Body of pancreas (tissue), 4 donors: ENCODE results near the gene KPNA6.

Experiments
- CTCF ChIP-seq, 7 experiments: fragments of 450-650 bp in 4 of 7; fragments of 200-600 bp in 3 of 7; sonication (generic) in 3 of 7; IDR thresholded peaks; one replicate each; pipeline ENCODE4 v1.5.1; 2016 to 2019; ENCODE audit warnings: antibody characterized with exemption in 7 of 7
- POLR2A ChIP-seq, 3 donors: fragments of 450-650 bp; IDR thresholded peaks; one replicate each; pipeline ENCODE4 v1.6.1; 2016; ENCODE audit warnings: antibody characterized with exemption in 3 of 3, mild to moderate bottlenecking in 2 of 3

DNA sequence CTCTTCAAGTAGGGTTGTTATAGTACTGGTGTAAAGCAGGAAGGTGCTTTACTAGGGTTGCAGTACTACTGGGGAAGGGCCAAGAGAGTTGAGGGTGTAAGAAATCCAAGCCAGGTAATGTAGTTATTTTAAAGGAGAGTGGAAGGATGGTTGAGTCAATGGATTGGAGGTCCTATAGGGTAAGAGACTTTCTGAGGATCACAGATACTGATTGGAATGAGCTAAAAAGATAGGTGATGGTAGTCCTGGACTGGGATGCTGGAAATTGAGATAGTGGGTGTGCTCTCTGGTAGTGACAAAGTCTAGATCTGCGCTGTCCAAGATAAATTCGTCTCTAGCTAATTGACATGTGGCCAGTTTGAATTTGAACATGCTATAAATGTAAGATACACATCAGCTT, 78.6 kb downstream of the KPNA6 start:
- no peak for TF ChIP-seq CTCF (IDR thresholded peaks at IDR 0.05)
- TF ChIP-seq POLR2A (IDR thresholded peaks at IDR 0.05): no peak
